Prostate gland (tissue), 2 donors: ENCODE data around the gene STAT5A. TPM values are rescaled to one million over a fixed set of nuclear protein-coding genes. Genes with fewer than 3 reads are reported as not detected.
"Not testable (repeated sequence)": the region's sequence is repeated elsewhere in the genome, so short reads cannot be mapped to it uniquely, and the experiment has no call there.

Source experiments
- DNase-seq: peaks from one replicate; pipeline ENCODE4 v3.0.0-alpha.2; 2019; ENCODE audit warnings: low spot score
- H3K27ac ChIP-seq, 2 donors: fragments of 200-600 bp; sonication (generic); 2 replicates each; pipeline ENCODE4 v1.5.1; 2017 to 2019
- H3K27me3 ChIP-seq: fragments of 200-600 bp; sonication (generic); replicated peaks from 2 replicates; pipeline ENCODE4 v1.5.1; 2019; ENCODE audit not compliant: insufficient read depth
- H3K36me3 ChIP-seq, 2 donors: fragments of 200-600 bp; sonication (generic); 1 replicate in 1 of 2; 2 replicates in 1 of 2; pipeline versions ENCODE4 v1.5.1 to v1.8.1; 2017 to 2019
- H3K4me1 ChIP-seq: fragments of 200-600 bp; sonication (generic); replicated peaks from 2 replicates; pipeline ENCODE4 v1.5.1; 2019
- H3K4me3 ChIP-seq, 2 donors: fragments of 200-600 bp; sonication (generic); 2 replicates each; pipeline ENCODE4 v1.5.1; 2017 to 2019
- H3K9me3 ChIP-seq: fragments of 200-600 bp; sonication (generic); 2 replicates; pipeline ENCODE4 v1.5.1; 2017
- POLR2A ChIP-seq: fragments of 450-650 bp; IDR thresholded peaks from one replicate; pipeline ENCODE4 v1.6.1; 2016; ENCODE audit warnings: antibody characterized with exemption, mild to moderate bottlenecking
- POLR2AphosphoS5 ChIP-seq: sonication (generic); formaldehyde crosslinking; IDR thresholded peaks from one replicate; pipeline ENCODE4 v1.6.1; 2017; ENCODE audit warnings: antibody characterized with exemption
- WGBS: methylation state at CpG from one replicate; pipeline ENCODE4 v1.1.5; 2018; 5-methylcytosine and 5-hydroxymethylcytosine counted together
- intact Hi-C: fragments of 100-400 bp; cut with DNase I; formaldehyde crosslinking; loops from one replicate; pipeline ENCODE4 v1.14.2; 2022
- total RNA-seq, 2 donors: library from RNA; depleted of rRNA; stranded (reverse); fragments of >200 nt; gene quantifications; one replicate each; pipeline ENCODE4 v1.1.0, GENCODE V29; 2016
- TF ChIP-seq, protein P1 (sequence below), 4 experiments: fragments of 200-600 bp in 2 of 4; fragments of 450-650 bp in 2 of 4; sonication (generic) in 2 of 4; IDR thresholded peaks; 1 replicate in 3 of 4; 2 replicates in 1 of 4; pipeline ENCODE4 v1.5.1; 2016 to 2019; ENCODE audit warnings: antibody characterized with exemption in 4 of 4, mild to moderate bottlenecking in 2 of 4, moderate library complexity in 2 of 4

The STAT5A gene
- 10 to 100 TPM; 31.1 to 45.8 TPM for total RNA-seq

DNA sequence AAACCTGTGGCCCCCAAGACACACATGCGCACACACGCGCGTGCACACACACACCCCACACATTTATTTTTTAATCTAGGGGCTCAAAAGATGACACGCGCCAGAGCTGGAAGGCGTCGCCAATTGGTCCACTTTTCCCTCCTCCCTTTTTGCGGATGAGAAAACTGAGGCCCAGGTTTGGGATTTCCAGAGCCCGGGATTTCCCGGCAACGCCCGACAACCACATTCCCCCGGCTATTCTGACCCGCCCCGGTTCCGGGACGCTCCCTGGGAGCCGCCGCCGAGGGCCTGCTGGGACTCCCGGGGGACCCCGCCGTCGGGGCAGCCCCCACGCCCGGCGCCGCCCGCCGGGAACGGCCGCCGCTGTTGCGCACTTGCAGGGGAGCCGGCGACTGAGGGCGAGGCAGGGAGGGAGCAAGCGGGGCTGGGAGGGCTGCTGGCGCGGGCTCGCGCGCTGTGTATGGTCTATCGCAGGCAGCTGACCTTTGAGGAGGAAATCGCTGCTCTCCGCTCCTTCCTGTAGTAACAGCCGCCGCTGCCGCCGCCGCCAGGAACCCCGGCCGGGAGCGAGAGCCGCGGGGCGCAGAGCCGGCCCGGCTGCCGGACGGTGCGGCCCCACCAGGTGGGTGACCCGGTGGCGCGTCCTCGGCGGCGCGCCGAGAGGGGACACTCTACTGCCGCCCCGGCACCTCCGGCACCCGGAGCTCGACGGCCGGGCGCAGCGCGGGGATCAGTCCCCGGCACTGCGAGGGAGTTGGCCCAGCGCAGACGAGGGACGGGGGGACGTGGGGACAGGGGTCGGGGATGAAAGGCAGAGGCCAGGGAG is at the start of gene STAT5A:
Gene STAT5A, plus strand, starts transcription at position 522 of the 826 bp plus-strand sequence. CDS start 914 bp downstream, outside the sequence.
- Histone ChIP-seq H3K36me3 (no peaks in the 10 kb centered on the region), H3K4me1 (peaks cover 3% of the 10 kb centered on the region), H3K27ac (peak within 1 kb of the TSS; percentile 73 to 84), H3K27me3 (no peaks in the 10 kb centered on the region), H3K9me3 (no peaks in the 10 kb centered on the region), H3K4me3 (peak within 1 kb of the TSS; percentile 64 to 66)
- WGBS, result 6% methylated on average over 82 of the region's 88 CpGs
- DNase-seq, result peak; percentile 84
- TF ChIP-seq POLR2AphosphoS5 (peak; percentile 41), POLR2A (peak; percentile 76)
- TF ChIP-seq, protein P1, sequence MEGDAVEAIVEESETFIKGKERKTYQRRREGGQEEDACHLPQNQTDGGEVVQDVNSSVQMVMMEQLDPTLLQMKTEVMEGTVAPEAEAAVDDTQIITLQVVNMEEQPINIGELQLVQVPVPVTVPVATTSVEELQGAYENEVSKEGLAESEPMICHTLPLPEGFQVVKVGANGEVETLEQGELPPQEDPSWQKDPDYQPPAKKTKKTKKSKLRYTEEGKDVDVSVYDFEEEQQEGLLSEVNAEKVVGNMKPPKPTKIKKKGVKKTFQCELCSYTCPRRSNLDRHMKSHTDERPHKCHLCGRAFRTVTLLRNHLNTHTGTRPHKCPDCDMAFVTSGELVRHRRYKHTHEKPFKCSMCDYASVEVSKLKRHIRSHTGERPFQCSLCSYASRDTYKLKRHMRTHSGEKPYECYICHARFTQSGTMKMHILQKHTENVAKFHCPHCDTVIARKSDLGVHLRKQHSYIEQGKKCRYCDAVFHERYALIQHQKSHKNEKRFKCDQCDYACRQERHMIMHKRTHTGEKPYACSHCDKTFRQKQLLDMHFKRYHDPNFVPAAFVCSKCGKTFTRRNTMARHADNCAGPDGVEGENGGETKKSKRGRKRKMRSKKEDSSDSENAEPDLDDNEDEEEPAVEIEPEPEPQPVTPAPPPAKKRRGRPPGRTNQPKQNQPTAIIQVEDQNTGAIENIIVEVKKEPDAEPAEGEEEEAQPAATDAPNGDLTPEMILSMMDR (IDR thresholded peaks at IDR 0.05), result peak in 2 of 4 experiments; percentile 14 to 26
- intact Hi-C loops, result no loop called here

GRCh38 chr17:42239576-42239975 is 48.7 kb upstream of the STAT5A start:
- H3K9me3 ChIP-seq, H3K4me1 ChIP-seq, H3K4me3 ChIP-seq, H3K27ac ChIP-seq, intact Hi-C loops, H3K27me3 ChIP-seq, DNase-seq, H3K36me3 ChIP-seq: not testable (repeated sequence)
- 85% methylated on average over 7 of the region's 7 CpGs for WGBS

- Histone ChIP-seq H3K27ac (no peak overlapping the region), H3K27me3 (no peaks in the 10 kb centered on the region), H3K4me3 (no peak overlapping the region), H3K9me3 (no peaks in the 10 kb centered on the region), H3K36me3 (no peaks in the 10 kb centered on the region), H3K4me1 (no peaks in the 10 kb centered on the region)
- TF ChIP-seq POLR2A (no peak), POLR2AphosphoS5 (no peak)
- TF ChIP-seq, protein P1 (IDR thresholded peaks at IDR 0.05), result no peak
- WGBS, result 82% methylated on average over 5 of the region's 5 CpGs
- intact Hi-C loops, result no loop called here
- DNase-seq, result no peak
Observed at GRCh38 chr17:42240201-42240600, 48.1 kb upstream of the STAT5A start.

DNA sequence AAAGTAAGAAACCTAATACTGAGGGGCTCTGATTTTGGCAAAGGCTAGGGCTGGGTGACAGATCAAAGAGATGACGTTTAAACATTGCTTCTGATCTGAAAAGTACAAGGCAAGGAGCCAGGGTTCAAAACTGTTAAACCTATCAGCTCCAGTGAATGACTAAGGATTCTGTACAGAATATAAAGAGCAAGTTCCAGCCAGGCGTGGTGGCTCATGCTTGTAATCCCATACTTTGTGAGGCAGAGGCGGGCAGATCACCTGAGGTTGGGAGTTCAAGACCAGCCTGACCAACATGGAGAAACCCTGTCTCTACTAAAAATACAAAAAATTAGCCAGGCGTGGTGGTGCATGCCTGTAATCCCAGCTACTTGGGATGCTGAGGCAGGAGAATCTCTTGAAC is 47.4 kb upstream of the STAT5A start:
- 63% methylated on average over 4 of the region's 4 CpGs for WGBS
- DNase-seq, result not testable (repeated sequence)

GRCh38 chr17:42241871-42242270 is 46.4 kb upstream of the STAT5A start:
- Histone ChIP-seq H3K4me3 (no peak overlapping the region), H3K36me3 (no peaks in the 10 kb centered on the region), H3K27ac (no peak overlapping the region), H3K9me3 (no peaks in the 10 kb centered on the region), H3K4me1 (no peaks in the 10 kb centered on the region), H3K27me3 (no peaks in the 10 kb centered on the region)
- WGBS, result 61% methylated on average over 1 of the region's 1 CpG
- intact Hi-C loops, result no loop called here
- no peak for TF ChIP-seq POLR2AphosphoS5
- no peak for DNase-seq

More for the DNA sequence above, 47.4 kb upstream of the STAT5A start:
- H3K9me3 ChIP-seq, H3K4me1 ChIP-seq, H3K27ac ChIP-seq, intact Hi-C loops, H3K36me3 ChIP-seq, H3K4me3 ChIP-seq, H3K27me3 ChIP-seq: not testable (repeated sequence)

GRCh38 chr17:42243493-42243982 is 44.8 kb upstream of the STAT5A start:
- Histone ChIP-seq H3K4me1 (no peaks in the 10 kb centered on the region), H3K9me3 (no peaks in the 10 kb centered on the region), H3K4me3 (no peak overlapping the region), H3K27me3 (no peaks in the 10 kb centered on the region), H3K36me3 (no peaks in the 10 kb centered on the region), H3K27ac (no peak overlapping the region)
- DNase-seq, result no peak
- WGBS, result 55% methylated on average over 5 of the region's 5 CpGs
- intact Hi-C loops, result no loop called here
- TF ChIP-seq, protein P1 (IDR thresholded peaks at IDR 0.05), result no peak
- TF ChIP-seq POLR2AphosphoS5, result no peak
- TF ChIP-seq POLR2A, result no peak

- H3K9me3 ChIP-seq, H3K4me3 ChIP-seq, H3K36me3 ChIP-seq, intact Hi-C loops, H3K27me3 ChIP-seq, H3K4me1 ChIP-seq, DNase-seq, H3K27ac ChIP-seq: not testable (repeated sequence)
- WGBS, result 92% methylated on average over 3 of the region's 3 CpGs
Observed at GRCh38 chr17:42244116-42244515, 44.2 kb upstream of the STAT5A start.

DNA sequence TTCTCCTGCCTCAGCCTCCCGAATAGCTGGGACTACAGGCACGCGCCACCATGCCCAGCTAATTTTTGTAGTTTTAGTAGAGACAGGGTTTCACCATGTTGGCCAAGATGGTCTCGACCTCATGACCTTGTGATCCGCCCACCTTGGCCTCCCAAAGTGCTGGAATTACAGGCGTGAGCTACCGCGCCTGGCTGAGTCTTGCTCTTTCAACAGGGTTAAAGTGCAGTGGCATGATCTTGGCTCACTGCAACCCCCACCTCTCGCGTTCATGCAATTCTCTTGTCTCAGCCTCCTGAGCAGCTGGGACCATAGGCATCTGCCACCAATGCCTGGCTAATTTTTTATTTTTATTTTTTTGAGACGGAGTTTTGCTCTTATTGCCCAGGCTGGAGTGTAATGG is 43.1 kb upstream of the STAT5A start:
- H3K9me3 ChIP-seq, intact Hi-C loops, H3K27ac ChIP-seq, DNase-seq, H3K4me3 ChIP-seq, H3K4me1 ChIP-seq, H3K36me3 ChIP-seq, H3K27me3 ChIP-seq: not testable (repeated sequence)
- WGBS, result 93% methylated on average over 11 of the region's 11 CpGs
